Stimulated activated CD4-positive, alpha-beta T cell treated with anti-CD3 and anti-CD28 coated beads, Interleukin-1b, Interleukin-23, amount 100 ng/mL, for 24 hours (primary cell): ENCODE measurements around the gene FAM168B.

Experiments used
- DNase-seq, 4 experiments: peaks; one replicate each; pipeline ENCODE4 v3.0.0-alpha.2; 2020; ENCODE audit warnings: low read depth in 4 of 4, low spot score in 1 of 4

The FAM168B gene

DNA sequence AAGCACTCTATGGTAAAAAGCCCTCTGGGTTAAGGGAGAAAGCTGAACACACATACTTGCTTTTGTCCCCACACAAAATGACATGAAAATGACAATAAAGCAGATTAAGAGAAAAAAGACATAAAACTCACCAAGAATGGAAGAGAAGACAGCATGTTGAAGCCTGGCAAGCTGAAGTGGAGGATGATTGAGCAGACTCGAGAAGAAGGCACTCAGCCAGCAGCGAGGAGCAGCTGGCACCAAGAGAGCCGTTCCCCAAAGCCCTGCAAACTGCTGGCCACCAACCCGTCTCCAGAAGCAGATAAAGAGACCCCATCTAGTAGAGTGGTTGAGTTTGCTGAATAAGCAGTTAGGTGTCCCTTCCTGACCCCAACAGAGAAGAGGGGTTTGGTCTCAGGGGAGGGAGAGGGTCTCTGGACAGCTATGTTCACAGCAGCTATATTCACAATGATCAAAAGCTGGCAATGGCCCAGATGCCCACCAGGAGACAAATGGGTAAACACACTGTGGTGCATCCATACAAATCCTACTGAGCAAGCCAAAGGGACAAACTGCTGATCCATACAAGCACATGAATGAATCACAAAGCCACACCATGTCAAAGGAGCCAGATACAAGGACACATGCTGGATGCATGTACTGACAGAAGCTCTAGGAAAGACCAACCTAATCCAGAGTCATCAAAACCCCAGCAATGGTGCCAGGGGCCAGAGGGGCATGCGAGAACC lies 36.9 kb downstream of the FAM168B start:
- no peak for DNase-seq

DNA sequence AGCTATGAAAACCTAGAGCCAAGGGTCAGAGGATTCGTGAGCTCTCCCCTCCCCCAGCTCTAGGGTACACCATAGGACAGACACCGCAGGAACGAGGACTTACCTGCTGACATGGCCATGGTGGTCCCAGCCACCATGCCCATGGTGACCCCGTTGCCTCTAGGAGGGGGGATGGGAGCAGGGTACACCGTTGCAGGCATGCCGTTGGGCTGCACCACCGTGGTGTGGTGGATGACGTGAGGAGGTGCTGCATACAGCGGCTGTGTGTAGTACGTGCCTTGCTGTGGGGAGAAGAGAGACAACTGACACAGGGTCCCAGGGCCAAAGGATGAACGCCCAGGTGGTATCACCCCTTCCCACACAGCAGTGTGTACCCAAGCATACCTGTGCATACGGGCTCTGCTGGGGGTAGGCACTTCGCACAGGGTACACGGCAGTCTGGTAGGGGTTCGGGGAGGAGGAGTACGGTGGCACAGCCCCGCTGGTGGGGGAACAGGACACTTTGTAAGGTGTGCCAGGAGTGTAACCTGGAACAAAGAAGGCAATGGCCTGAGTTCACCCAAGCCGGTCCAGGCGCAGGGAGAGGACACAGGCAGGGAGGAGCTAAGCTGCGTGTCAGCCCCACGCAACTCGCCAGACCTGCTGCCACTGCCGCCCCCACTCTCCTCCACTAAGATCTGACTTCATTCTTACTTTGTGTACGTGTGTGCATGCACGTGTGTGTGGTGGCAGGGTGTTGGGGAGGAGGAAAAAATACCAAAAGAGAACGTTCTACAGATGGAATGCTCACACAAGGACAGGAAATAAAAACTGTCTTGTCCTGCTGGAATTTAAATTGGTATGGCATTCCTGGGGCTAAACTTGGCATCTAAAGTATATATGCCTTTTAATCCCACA lies 37.8 kb downstream of the FAM168B start:
- DNase-seq, result no peak

DNA sequence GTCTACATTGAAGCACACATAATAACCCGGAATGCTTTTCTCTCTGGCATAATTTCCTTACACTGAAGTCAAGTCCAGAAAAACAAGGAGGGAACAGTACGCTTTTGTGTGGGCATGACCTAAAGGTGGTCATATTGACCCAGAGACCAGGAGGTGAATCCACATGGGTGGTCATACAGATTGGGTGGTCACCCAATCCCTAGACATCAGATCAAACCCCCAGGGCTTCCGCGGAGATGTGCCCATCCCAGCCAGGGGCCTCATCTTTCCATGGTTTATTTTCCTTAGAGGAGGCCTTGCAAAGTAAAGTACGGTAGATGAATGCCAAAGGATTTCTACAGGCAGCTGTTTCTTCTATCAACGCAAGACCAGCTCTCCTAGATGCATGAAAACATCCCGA lies 38.8 kb downstream of the FAM168B start:
- no peak for DNase-seq

DNA sequence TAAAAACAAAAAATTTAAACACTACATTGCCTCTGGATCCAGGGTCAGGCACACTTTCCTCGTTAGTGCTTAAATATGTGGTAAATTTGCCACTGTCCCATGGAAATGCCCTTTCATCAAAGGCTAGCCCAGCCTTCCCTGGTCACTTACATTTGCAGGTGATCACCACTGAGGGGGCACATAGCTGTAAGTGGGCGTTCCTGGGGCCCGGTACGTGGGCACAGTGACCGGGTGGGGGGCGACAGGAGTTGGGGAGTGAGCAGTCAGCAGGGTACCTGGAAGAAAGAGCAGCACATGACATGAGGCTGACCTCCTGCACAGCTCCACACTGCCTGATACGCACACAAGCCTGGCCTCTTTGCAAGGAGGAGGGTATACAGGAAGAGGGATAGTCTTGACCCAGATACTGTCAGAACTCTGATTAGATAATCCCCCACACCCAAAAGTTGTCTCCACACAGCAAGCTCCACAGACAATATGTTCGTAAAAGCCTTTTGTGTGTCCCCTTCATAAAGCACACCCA lies 40.5 kb downstream of the FAM168B start:
- DNase-seq, result no peak

DNA sequence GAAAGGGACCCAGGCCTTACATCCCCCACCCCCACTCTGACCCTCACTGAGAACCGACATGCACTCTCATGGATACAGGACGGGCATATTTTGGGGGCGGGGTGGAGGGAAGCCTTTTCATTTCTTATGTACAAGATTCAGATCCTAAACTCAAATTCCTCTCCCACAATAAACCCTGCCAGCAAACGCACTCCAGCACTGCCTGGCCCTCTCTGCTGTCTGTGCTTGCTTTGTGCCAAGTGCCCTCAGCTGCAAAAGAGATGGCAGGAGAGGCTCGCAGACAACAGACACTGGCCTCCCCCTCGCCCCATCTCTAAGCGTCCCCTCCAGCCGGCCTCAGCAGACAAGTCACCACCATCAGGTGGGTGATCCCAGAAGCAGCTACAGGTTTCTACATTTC lies 42.4 kb downstream of the FAM168B start:
- DNase-seq, result no peak

DNA sequence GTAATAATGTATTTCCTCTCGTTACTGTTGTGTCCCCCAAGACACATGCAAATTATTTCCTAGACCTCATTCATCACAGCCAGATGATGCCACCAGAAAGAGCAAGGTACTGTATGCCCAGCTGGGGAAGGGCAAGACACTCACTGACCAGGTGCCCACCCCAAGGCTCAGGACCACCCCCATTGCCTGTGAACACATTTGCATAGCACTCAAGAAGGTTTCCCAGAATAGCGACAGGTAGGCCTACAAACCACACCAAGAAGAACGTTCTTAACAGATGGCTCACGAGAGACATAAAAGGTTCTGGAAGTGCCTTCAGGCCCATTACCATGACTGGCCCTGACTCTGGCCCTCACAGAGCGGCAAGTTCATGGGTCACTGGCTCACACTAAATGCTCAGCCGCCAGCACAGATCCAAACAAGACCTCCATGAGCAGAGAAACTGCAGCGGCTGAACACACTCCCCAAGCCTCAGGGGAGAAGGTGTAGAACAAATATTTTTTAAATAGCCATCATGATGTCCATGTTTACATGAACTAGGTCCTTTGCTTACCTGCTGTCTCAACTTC lies 44.0 kb downstream of the FAM168B start:
- no peak for DNase-seq

DNA sequence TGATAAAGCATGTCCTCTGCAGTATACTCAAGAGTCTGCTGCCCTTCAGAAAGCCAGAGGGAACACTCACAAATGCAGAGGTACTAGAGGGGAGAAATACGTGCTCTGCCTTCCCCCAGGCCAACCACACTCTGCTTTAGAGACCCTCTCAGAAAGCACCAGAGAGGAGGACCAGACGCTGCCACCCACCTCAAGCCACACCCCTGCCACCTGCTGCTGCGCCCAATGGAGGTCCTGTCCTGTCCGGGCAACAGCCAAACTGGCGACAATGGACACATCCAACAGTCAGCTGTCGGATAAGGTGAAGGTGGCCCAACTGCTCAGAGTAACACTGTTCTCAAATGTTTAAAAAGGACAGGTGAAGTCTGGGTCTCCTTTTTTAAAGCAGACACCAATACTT lies 44.6 kb downstream of the FAM168B start:
- DNase-seq, result no peak

DNA sequence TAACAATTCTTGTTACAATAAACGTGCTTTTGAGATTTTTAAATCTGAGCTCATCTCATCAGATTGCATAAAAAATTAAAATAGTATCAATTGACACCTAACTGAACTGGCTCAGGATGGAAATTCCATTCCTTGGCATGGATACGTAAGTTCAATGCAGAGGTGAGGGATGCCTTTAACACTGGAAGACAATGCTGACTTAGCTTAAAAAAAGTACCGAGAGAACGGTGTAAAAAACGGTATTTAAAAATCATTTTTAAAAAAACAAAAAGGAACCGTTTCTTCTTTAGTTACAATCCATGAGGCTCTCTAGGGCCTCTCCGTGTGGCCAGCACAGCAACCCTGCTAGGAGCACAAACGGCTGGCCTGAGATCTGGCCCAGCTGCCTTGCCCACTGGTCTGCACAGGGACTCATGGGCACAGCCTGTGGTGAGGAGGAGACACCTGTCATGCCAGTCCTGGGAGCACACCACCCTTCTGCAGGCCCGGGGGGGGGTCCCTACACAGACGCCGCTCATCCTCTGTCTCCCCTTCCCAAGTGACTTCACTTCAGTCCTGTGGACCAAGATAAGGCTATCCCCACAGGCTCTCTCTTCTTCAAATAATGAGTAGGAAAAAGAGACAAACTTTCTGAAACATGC lies 45.2 kb downstream of the FAM168B start:
- DNase-seq, result no peak

DNA sequence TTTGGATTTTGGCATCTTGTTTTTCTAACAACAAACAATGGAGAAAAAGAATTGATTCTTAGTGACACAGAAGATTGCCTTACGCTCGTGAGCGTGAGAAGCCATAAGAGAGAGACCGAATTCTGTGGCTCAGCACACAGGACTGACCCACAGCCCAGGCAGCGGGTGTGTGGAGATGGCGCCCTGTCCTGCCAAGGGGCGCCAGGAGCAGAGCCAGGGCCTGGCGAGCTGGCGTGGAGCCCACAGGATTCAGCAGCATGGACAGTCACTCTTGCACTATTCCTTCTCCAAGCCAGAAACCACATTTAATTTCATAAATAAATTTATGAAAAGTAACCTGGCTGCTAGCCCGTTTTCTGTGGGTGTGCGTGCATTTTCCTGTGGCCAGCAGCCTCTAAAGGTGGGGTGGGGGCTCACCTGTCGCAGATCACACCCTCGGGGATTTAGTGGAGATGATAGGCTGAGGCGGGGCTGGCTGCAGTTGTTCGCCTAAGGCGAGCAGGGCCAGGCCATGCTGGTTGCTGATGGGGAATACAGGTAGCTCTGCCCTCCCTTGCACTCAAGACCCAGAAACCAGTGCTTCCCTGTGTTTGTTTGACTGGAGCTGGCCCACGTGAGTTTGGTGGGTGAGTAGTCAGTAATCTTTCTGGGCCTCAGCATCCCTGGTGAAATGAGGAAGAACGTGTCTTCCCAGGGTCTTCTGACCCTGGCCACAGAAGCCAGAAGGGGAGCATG lies 46.2 kb downstream of the FAM168B start:
- DNase-seq, result no peak

DNA sequence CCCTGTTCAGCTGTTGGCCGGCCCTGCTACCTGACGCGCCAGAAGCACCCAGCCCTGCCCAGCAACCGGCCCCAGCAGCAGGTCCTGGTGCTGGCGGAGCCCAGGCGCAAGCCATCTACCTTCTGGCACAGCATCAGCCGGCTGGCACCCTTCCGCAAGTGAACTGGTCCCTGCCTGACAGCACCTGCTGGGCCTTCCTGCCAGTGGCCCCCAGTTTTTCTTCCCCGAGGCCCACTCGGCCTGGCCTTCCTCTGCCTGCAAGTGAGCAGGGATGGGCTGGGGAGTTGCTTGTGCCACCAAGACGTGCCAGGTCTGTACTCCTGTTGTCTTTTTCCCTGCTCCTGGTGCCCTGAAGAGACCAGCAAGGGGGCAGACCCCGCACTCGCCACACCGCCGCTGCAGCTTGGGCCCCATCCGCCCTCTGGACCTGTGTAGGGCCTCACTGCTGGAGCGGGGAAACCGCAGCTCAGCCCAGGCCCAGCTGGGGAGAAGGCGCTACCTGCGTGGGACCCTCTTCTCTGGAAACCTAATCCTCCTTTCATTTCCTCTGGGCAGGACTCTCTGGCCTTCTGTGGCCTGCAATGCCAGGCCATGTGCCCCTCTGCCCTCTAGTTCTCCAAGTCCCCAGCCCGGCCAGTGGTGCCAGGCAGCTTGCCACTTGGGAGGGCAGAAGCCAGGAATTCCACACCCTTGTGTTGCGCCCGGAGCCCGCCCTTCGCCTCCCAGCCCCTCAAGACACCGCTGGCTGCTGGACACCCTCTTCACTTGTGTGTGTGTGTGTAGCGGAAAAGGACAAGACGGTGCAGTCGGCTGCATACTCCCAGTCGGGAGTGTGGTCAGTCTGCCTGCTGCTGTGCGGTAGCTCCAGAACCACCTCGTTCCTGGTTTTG lies 47.0 kb downstream of the FAM168B start:
- no peak for DNase-seq

DNA sequence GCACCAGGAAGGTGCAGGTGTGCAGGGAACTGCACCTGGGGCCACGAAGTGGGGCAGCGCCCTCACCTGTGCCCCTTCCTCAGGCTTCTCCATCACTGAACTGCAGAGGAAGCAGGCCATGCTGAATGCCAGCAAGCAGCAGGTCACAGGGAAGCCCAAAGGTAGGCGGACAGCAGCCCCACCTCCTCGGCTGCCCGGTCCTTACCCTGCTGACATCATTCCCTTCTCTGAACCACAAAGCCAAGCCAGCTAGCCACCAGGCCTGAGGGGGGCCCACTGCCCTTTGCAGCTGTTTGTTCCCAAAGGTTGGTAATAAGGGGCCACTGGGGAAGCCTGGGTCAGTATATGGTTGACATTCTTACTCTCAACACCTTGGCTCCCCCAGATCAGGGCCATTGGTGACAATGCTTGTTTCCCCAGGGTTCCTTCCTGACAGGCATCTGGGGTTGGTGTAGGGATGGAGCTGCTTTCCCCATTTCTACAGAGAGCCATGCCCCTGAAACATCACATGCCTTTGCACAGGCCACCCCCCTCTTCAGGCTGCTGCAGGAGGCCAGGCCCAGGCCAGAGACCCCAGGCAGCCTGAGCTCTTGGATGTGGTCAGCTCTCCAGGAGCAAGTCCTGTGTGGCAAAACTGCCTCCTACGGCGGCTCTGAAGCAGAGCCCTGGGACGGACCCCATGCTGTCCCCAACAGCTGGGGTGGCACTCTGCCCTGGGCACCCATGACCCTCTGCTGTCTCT lies 47.8 kb downstream of the FAM168B start:
- DNase-seq, result no peak

DNA sequence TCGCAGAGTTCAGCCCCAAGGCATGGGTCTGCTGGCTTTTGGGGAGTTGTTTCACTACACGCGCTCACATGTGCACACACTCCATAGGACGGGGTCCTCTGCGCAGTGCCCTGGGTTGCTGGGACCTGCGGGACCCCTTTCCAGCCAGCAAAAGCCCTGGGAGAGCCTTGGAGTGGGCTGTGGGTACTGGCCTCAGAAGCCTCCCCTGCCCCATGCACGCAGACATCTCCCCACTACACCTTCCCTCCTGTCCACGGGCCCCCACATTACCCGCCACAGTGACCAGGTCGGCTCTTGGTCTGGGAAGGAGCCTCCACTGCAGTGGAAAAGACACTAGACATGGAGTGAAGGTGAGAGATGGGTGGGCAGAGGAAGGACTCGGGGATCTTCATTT lies 48.5 kb downstream of the FAM168B start:
- no peak for DNase-seq

DNA sequence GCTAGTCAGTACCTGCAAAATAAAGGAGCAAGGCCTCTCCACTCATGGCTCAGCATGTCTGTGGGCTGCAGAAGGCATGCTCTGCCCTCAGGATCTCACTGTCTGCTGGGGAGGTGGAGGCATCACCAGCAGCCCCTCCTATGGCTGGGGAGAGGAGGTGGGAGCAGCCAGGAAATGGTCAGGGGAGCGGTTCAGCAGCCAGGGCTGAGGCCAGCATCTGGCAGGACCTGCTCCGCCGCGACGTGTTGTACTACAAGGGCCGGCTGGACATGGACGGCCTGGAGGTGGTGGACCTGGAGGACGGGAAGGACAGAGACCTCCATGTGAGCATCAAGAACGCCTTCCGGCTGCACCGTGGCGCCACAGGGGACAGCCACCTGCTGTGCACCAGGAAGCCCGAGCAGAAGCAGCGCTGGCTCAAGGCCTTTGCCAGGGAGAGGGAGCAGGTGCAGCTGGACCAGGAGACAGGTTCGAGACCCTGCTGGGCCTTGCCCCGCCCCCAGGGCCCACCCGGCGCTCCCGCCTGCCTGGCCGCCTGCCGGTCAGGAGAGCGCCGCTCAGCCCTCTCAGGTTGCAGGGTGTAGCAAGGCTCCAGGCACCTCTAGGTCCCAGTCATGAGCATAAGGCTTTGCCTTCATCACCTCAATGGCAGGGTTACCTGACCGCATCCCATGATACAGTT lies 49.0 kb downstream of the FAM168B start:
- DNase-seq, result no peak

DNA sequence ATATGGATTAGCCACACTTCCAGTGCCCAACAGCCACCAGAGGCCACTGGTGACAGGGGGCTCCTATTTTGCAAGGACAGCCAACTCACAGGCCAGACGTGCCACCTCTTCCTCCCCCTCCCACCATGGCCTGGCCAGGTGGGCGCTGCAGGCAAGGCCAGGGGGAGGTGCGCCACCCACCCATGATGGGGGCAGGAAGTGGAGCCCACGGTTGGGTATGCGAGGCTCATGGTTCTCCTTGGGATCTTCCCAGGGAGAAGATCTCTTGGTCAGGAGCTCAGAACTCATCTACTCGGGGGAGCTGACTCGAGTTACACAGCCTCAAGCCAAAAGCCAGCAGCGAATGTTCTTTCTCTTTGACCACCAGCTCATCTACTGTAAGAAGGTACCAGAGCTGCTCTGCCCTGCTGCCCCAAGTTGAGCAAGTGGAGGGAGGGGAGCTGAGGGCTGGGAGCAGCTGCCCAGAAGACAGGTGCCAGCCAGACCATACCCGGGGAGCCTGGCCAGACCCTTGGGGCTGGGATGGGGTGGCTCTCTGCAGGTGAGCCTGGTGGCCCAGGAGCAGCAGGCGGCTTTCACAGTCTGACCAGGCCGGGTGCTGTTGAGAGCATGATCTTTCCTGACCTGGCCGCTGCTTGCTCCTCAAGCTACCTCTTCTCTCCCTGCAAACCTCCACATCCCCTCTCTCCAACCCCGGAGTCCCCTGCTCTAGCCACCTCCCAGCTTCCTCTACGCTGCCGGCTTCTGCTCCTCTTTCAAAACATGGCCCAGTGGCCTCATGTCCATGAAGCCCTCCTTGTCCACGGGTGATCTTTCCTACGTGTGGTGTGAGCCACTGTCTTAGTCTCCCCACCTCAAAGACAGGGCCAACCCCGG lies 49.8 kb downstream of the FAM168B start:
- DNase-seq, result no peak

DNA sequence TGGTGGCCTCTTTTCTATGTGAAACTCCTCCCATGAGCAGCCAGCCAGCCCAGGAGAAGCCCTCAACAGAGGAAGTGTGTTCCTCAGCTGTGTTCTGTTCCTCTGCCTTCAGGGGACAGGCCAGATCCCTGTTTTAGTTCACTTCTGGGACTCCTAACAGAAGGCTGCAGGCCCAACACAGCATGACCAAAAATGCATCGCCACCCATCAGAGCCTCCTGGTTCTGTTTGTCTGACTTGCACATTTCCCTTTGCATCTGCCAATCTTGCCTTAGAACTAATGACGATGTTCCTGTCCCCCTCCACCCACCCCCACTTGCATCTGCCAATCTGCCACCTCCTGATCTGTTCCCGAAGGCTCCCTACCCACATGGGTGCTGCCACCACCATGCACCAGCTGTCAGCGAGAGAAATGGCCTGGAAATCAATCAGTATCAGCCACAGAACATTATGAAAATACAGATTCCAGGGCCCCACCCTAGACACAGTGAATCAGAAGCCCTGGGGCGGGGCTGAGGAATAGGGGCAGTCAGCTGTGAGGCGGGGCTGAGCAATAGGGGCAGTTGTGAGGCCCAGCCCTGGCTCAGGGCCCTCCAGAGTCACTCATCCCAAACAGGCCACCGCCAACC lies 51.0 kb downstream of the FAM168B start:
- no peak for DNase-seq

DNA sequence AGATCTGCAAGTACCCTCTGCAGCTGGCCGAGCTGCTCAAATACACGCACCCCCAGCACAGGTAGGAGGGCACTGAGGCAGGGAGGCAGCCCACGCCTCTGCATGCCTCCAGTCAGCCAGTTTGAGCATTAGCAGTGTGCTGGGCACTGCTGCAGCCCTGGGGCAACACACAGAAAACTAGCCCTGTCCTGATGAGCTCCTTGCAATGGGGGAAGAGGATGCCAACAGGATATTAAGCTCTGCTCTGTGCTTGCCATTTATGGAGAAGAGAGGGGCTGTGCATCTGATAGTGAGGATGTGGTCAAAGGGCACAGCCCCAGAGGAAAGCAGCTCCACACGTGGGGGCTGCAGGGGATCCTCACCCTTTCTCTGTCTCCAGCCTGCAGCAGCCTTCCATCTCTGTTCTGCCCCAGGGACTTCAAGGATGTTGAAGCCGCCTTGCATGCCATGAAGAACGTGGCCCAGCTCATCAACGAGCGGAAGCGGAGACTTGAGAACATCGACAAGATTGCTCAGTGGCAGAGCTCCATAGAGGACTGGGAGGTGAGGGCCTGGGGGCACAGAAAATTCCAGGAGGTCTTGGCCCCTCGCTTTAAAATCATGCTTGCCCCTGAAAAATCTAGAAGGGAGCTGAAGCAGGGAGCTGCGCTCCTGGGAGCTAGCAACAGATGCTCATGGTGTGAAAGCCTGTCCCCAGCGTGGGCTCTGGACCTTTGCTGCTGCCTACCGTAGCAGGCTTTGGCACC lies 51.7 kb downstream of the FAM168B start:
- no peak for DNase-seq
